ENCODE measurements around the gene ROR1. TPM values are rescaled to one million over a fixed set of nuclear protein-coding genes. Genes with fewer than 3 reads are reported as not detected.

The ROR1 gene
- total RNA-seq, 1 donor from 2014 or later: 6.7 TPM

GRCh38 chr1:63877816-63878215 is 104.0 kb downstream of the ROR1 start:
- Mint-ChIP-seq H3K4me3 (ENCODE audit: unreplicated experiment) (no peak overlapping the region), H3K9me3 (ENCODE audit: unreplicated experiment) (no peaks in the 10 kb centered on the region), H3K27ac (ENCODE audit: unreplicated experiment) (no peak overlapping the region), H3K4me1 (ENCODE audit: unreplicated experiment) (peaks cover 13% of the 10 kb centered on the region), H3K36me3 (ENCODE audit: low read depth, unreplicated experiment) (no peaks in the 10 kb centered on the region), H3K27me3 (ENCODE audit: unreplicated experiment) (peaks cover 1% of the 10 kb centered on the region)
- DNase-seq (ENCODE audit: low spot score): no peak
- no peak for TF ChIP-seq CTCF (IDR thresholded peaks at IDR 0.05; ENCODE audit: unreplicated experiment)

GRCh38 chr1:63878932-63879331 is 105.1 kb downstream of the ROR1 start:
- Mint-ChIP-seq H3K36me3 (ENCODE audit: low read depth, unreplicated experiment) (no peaks in the 10 kb centered on the region), H3K4me3 (ENCODE audit: unreplicated experiment) (no peak overlapping the region), H3K9me3 (ENCODE audit: unreplicated experiment) (no peaks in the 10 kb centered on the region), H3K4me1 (ENCODE audit: unreplicated experiment) (peaks cover 13% of the 10 kb centered on the region), H3K27ac (ENCODE audit: unreplicated experiment) (no peak overlapping the region), H3K27me3 (ENCODE audit: unreplicated experiment) (peaks cover 1% of the 10 kb centered on the region)
- TF ChIP-seq CTCF (IDR thresholded peaks at IDR 0.05; ENCODE audit: unreplicated experiment): no peak
- no peak for DNase-seq (ENCODE audit: low spot score)

GRCh38 chr1:63880958-63881576 is 107.2 kb downstream of the ROR1 start:
- DNase-seq (ENCODE audit: low spot score): no peak
- TF ChIP-seq CTCF (IDR thresholded peaks at IDR 0.05; ENCODE audit: unreplicated experiment): no peak
- no peaks in the 10 kb centered on the region for H3K36me3 Mint-ChIP-seq (ENCODE audit: low read depth, unreplicated experiment)
- H3K4me1 Mint-ChIP-seq (ENCODE audit: unreplicated experiment): peaks cover 13% of the 10 kb centered on the region
- H3K27me3 Mint-ChIP-seq (ENCODE audit: unreplicated experiment): peaks cover 1% of the 10 kb centered on the region
- H3K9me3 Mint-ChIP-seq (ENCODE audit: unreplicated experiment): no peaks in the 10 kb centered on the region
- H3K4me3 Mint-ChIP-seq (ENCODE audit: unreplicated experiment): no peak overlapping the region
- no peak overlapping the region for H3K27ac Mint-ChIP-seq (ENCODE audit: unreplicated experiment)

- H3K4me3 Mint-ChIP-seq (ENCODE audit: unreplicated experiment): no peak overlapping the region
- peaks cover 13% of the 10 kb centered on the region for H3K4me1 Mint-ChIP-seq (ENCODE audit: unreplicated experiment)
- no peak for DNase-seq (ENCODE audit: low spot score)
- no peaks in the 10 kb centered on the region for H3K9me3 Mint-ChIP-seq (ENCODE audit: unreplicated experiment)
- TF ChIP-seq CTCF (IDR thresholded peaks at IDR 0.05; ENCODE audit: unreplicated experiment): no peak
- H3K27ac Mint-ChIP-seq (ENCODE audit: unreplicated experiment): no peak overlapping the region
- no peaks in the 10 kb centered on the region for H3K36me3 Mint-ChIP-seq (ENCODE audit: low read depth, unreplicated experiment)
- peaks cover 1% of the 10 kb centered on the region for H3K27me3 Mint-ChIP-seq (ENCODE audit: unreplicated experiment)
These were observed 108.4 kb downstream of the ROR1 start for GRCh38 chr1:63882048-63882704.

- Mint-ChIP-seq H3K27me3 (ENCODE audit: unreplicated experiment) (peaks cover 1% of the 10 kb centered on the region), H3K36me3 (ENCODE audit: low read depth, unreplicated experiment) (no peaks in the 10 kb centered on the region), H3K9me3 (ENCODE audit: unreplicated experiment) (no peaks in the 10 kb centered on the region), H3K27ac (ENCODE audit: unreplicated experiment) (no peak overlapping the region), H3K4me1 (ENCODE audit: unreplicated experiment) (peaks cover 6% of the 10 kb centered on the region), H3K4me3 (ENCODE audit: unreplicated experiment) (no peak overlapping the region)
- no peak for TF ChIP-seq CTCF (IDR thresholded peaks at IDR 0.05; ENCODE audit: unreplicated experiment)
- DNase-seq (ENCODE audit: low spot score): no peak
These were observed 109.8 kb downstream of the ROR1 start for GRCh38 chr1:63883494-63884235.
